Choroid plexus epithelial cell (primary cell): ENCODE measurements around the gene SOX8.
A peak's percentile ranks its signal among the peaks of the same experiment; 100 is the strongest.

Experiments used
- DNase-seq: peaks from one replicate; pipeline ENCODE4 v3.0.0-alpha.2; 2010; ENCODE audit warnings: low read depth
- H3K4me3 ChIP-seq: 2 replicates; pipeline ENCODE4 v1.5.1; 2011; ENCODE audit warnings: low read depth, mild to moderate bottlenecking, control low read depth, low read length, moderate library complexity
- TF ChIP-seq, protein P1 (sequence below): conservative IDR thresholded peaks from 2 replicates; pipeline ENCODE4 v1.5.1; 2011; ENCODE audit warnings: low read depth, mild to moderate bottlenecking, control low read depth, inconsistent platforms, low read length, moderate library complexity

The SOX8 gene

DNA sequence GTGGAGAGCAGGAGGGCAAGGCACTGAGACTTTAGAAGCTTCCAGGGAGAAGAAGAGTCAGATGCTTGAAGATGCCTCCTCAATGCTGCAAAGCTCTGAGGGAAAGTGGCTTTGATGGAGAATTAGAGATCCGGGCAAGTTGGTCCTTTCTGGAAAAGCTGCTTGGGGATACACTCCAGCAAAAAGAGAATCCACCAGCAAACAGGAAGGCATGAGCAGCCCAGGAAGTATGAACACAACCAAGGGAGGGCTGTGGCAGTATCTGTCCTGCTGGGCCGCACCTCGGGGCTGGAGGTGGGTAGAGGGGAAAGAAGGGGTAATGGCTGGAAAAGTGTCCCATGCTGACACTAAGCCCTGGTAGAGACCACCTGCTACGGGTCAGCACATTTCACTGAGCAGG, 16.1 kb upstream of the SOX8 start:
- H3K4me3 ChIP-seq = no peak overlapping the region
- TF ChIP-seq, protein P1, sequence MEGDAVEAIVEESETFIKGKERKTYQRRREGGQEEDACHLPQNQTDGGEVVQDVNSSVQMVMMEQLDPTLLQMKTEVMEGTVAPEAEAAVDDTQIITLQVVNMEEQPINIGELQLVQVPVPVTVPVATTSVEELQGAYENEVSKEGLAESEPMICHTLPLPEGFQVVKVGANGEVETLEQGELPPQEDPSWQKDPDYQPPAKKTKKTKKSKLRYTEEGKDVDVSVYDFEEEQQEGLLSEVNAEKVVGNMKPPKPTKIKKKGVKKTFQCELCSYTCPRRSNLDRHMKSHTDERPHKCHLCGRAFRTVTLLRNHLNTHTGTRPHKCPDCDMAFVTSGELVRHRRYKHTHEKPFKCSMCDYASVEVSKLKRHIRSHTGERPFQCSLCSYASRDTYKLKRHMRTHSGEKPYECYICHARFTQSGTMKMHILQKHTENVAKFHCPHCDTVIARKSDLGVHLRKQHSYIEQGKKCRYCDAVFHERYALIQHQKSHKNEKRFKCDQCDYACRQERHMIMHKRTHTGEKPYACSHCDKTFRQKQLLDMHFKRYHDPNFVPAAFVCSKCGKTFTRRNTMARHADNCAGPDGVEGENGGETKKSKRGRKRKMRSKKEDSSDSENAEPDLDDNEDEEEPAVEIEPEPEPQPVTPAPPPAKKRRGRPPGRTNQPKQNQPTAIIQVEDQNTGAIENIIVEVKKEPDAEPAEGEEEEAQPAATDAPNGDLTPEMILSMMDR = no peak
- DNase-seq = no peak

DNA sequence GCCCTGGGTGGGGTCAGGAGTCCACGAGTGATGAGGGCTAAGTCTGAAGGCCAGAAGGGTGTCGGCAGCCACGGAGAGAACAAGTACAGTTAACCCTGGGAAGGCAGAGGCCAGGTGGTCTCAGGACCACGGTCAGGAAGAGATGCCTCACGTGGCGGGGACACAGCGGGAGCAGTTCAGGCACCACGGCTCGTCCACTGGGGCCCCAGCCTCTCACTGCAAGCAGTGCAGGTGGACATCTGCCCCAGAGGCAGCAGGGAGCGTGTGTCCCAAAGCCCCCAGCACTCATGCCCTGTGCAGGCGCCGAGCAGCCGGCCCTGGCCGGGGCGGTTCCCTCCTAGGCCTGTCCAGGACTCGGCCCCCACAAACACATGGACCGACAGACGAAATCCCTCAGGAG, 15.5 kb upstream of the SOX8 start:
- H3K4me3 ChIP-seq = no peak overlapping the region
- TF ChIP-seq, protein P1 = no peak
- no peak for DNase-seq

DNA sequence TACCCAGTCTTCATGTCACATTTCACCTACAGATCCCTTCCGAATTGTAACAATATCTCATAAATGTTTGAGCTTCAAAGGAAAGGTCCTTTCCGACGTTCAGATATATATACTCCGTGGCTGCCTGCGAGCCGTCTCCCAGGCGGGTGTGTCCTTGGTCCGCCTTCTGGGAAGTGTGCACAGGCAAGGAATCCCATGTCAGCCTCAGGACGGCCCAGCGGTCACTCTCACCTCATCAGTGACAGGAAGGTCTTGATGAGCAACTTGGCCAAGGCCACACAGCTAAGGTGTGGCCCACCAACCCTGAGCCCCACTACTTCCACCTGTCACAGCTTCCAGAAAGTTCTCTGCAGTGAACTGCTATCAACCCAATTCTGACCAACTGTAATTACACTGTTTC, 15.1 kb upstream of the SOX8 start:
- H3K4me3 ChIP-seq = no peak overlapping the region
- DNase-seq = no peak
- TF ChIP-seq, protein P1 = no peak

DNA sequence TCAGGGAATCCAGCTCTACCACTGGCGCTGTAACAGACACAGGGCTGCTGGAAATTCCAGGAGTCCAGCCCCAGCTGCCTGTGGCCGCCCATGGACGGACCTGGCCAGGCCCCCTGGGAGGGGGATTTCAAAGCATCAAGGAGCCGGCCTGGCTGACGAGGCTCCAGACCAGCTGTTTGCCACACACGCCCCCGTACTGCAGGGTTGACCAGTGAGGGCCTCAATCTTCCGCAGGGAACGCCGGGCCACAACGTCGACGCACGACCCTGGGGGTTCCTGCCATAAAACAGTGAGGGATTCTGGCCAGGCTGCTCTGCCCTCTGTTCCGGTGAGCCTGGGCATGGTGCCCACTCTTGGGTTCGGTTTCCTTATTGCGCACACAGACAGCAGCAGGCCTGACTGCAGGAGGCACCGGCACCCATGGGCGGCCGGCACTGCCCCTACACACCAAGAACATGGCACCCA, 14.5 kb upstream of the SOX8 start:
- DNase-seq = no peak
- H3K4me3 ChIP-seq = no peak overlapping the region
- TF ChIP-seq, protein P1 = no peak

DNA sequence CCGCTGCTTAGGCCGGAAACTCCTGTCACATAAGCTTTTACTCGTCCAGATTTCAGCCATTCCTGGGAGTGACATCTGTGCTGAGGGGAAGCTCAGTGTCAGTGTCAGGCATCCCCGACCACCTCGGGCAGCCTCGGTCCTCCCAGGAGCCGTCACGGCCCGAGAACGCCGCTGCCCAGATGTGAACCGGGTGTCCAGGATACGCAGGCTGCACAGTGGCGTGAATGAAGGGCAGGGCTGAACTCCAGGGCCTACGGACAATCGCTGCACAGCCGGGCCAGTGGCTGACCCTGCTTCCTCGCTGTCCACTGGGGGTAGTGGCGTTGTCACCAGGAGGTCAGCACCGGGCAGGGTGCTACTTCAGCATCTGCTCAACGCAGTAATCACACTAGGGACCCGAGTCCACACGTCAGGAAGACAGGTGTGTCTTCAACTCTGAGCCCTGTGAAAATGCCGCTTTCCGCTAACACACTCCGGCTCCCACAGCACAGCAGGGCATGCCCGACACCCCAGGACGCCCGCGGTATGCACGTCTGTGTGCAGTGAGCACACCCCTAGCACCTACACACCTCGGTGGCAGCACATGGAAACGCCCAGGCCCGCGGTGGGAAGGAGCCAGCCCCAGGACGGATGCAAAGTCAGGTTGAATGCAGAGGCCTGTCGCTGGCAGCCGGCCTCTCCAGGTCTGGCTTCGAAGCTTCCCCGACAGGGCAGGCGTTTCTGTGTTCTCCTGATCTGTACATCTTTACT, 13.8 kb upstream of the SOX8 start:
- H3K4me3 ChIP-seq = no peak overlapping the region
- TF ChIP-seq, protein P1 = no peak
- DNase-seq = no peak

DNA sequence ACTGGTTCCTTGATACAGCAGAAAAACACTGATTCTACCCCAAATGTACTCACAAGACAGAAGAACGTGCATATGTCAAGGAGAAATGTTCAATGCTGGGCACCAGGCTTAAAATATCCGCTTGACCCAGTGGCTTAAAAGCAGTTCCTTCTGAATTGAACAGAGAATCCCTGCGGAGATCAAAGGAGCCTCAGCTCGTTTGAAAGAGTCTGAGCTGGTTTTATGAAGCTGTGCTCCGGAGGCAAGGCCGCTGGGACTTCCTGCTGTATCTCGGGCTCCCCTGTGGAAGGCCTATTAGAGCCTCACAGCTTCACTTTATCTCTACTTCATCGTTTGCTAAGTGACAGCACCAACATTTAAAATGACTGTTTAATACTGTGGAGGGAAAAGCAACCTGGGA, 12.9 kb upstream of the SOX8 start:
- no peak overlapping the region for H3K4me3 ChIP-seq
- TF ChIP-seq, protein P1 = no peak
- no peak for DNase-seq

DNA sequence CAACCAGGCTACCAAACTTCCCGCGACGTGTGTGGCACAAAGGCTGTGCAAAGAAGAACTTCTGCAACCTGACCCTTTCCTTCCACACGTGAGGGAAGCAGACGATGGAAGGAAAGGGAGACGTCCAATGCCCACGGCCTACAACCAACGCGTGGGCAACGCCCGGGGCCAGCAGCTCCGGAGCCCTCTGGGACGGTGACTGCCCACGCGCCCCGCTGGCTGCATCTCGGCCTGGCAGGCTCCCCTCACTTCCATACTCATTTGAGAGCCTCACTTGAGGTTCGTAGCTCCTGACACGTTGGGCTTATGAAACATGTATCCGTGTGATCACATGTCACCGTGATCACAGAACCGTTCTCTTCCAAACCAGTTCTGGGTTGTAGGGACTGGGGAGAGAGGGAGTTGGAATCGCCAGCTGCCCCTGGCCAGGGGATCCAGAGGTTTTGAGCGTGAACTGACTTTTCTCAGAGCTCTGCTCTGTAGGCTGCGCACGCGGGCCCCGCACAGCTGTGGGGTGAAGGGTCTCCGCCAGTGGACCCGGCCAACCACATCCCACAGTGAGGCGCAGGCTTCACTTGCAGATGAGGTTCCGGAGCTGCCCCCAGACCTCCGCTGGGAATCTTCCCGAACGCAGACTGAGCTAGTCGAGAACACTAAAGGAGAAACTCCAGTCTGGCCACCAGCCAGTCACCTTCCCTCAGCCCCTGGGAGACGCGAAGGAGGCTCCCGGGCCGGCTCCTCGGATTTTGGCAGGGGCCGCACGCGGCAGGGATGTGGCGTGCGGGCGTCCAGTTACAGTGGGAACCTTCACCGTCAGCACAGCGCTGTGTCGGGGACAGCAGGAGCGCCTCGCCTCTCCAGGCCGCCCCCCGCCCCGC, 11.8 kb upstream of the SOX8 start:
- peak; percentile 25 for DNase-seq
- TF ChIP-seq, protein P1 = no peak
- H3K4me3 ChIP-seq = peak overlapping the region; percentile 87
